Activated CD8-positive, alpha-beta memory T cell treated with anti-CD3 and anti-CD28 coated beads for 4 hours (primary cell): ENCODE results near the gene ZNF615.
"Not testable (repeated sequence)": the region's sequence is repeated elsewhere in the genome, so short reads cannot be mapped to it uniquely, and the experiment has no call there.

Experiments used
- DNase-seq, 2 donors: peaks; one replicate each; pipeline ENCODE4 v3.0.0-alpha.2; 2020; ENCODE audit warnings: low read depth in 2 of 2

Gene ZNF615

GRCh38 chr19:52007806-52008557 is at the start of gene ZNF615:
Gene ZNF615 (minus strand): TSS chr19:52008211. CDS start chr19:52003711, 4,500 bp downstream.
- peak; percentile 78 to 81 for DNase-seq

- DNase-seq = not testable (repeated sequence)
Observed at GRCh38 chr19:52056480-52056879, 48.5 kb upstream of the ZNF615 start.

GRCh38 chr19:52051736-52052135 is 43.7 kb upstream of the ZNF615 start:
- DNase-seq = not testable (repeated sequence)

- peak; percentile 61 to 68 for DNase-seq
Observed at GRCh38 chr19:52048555-52049501, 40.8 kb upstream of the ZNF615 start, which contains the start of gene ZNF432. Gene ZNF432 (minus strand): TSS chr19:52048838. CDS start chr19:52046868, 1,970 bp downstream.

- DNase-seq = no peak
Observed at GRCh38 chr19:52039169-52039568, 31.2 kb upstream of the ZNF615 start.

- DNase-seq = no peak
Observed at GRCh38 chr19:52034051-52034728, 26.2 kb upstream of the ZNF615 start.

- no peak for DNase-seq
Observed at GRCh38 chr19:52028780-52029123, 20.7 kb upstream of the ZNF615 start.

- DNase-seq = peak; percentile 72 to 74
Observed at GRCh38 chr19:52028027-52028779, 20.2 kb upstream of the ZNF615 start, which contains the start of gene ZNF614. Gene ZNF614 (minus strand): TSS chr19:52028379. CDS start chr19:52025745, 2,634 bp downstream.

GRCh38 chr19:52026255-52026990 is 18.4 kb upstream of the ZNF615 start:
- not testable (repeated sequence) for DNase-seq

GRCh38 chr19:52024478-52024877 is 16.5 kb upstream of the ZNF615 start:
- DNase-seq = not testable (repeated sequence)

- no peak for DNase-seq
Observed at GRCh38 chr19:52022193-52022592, 14.2 kb upstream of the ZNF615 start.

GRCh38 chr19:52020506-52020905 is 12.5 kb upstream of the ZNF615 start:
- no peak for DNase-seq

- no peak for DNase-seq
Observed at GRCh38 chr19:52010674-52011073, 2.7 kb upstream of the ZNF615 start.

- DNase-seq = no peak
Observed at GRCh38 chr19:52007451-52007805, 583 bp downstream of the ZNF615 start.

GRCh38 chr19:51994048-51994644 is 13.9 kb downstream of the ZNF615 start:
- no peak for DNase-seq

- no peak for DNase-seq
Observed at GRCh38 chr19:51993422-51993821, 14.6 kb downstream of the ZNF615 start.

- DNase-seq = peak; percentile 74 to 81
Observed at GRCh38 chr19:51986309-51987291, 21.4 kb downstream of the ZNF615 start, which contains the start of gene ZNF350. Gene ZNF350 (minus strand): TSS chr19:51986840. CDS start chr19:51974360, 12,480 bp downstream.

- DNase-seq = no peak
Observed at GRCh38 chr19:51983361-51983760, 24.6 kb downstream of the ZNF615 start.

- DNase-seq = not testable (repeated sequence)
Observed at GRCh38 chr19:51980926-51981325, 27.1 kb downstream of the ZNF615 start.
